HEK293 (cell line): Measurements from ENCODE around the gene PDCD7.

Experiments used
- CTCF ChIA-PET: fragments of 350-600 bp; formaldehyde crosslinking; extraction: SDS; loops from one replicate; lab custom pipeline; 2021; ENCODE audit warnings: antibody characterized with exemption; lab: Yijun Ruan, JAX
- POLR2A ChIA-PET: fragments of 300-600 bp; formaldehyde crosslinking; extraction: SDS; loops from one replicate; lab custom pipeline; 2020; ENCODE audit warnings: antibody characterized with exemption, inconsistent platforms; lab: Yijun Ruan, JAX
- H3K27ac ChIP-seq: fragments of 200-500 bp; sonication (Bioruptor generic); 2 replicates; pipeline ENCODE4 v1.5.1; 2014; ENCODE audit warnings: low read depth, low read length, control low read depth, inconsistent platforms; ENCODE audit errors: extremely low read depth
- H3K36me3 ChIP-seq, 2 experiments: fragments of 200-500 bp in 1 of 2; sonication (Bioruptor generic) in 1 of 2; 1 replicate in 1 of 2; 2 replicates in 1 of 2; pipeline ENCODE4 v1.5.1; 2014 to 2017; ENCODE audit warnings: inconsistent platforms in 2 of 2, low read length in 2 of 2; ENCODE audit not compliant: control insufficient read depth in 2 of 2, insufficient read depth in 1 of 2
- H3K4me1 ChIP-seq: fragments of 200-500 bp; sonication (Bioruptor generic); 2 replicates; pipeline ENCODE4 v1.5.1; 2014; ENCODE audit warnings: mild to moderate bottlenecking, low read length, inconsistent platforms; ENCODE audit not compliant: control insufficient read depth, insufficient read depth
- H3K4me3 ChIP-seq: 2 replicates; pipeline ENCODE4 v1.5.1; 2011; ENCODE audit warnings: low read depth, mild to moderate bottlenecking, control low read depth, low read length, moderate library complexity
- H3K9me3 ChIP-seq: fragments of 200-500 bp; sonication (Bioruptor generic); 2 replicates; pipeline ENCODE4 v1.5.1; 2014; ENCODE audit warnings: low read depth, low read length, inconsistent platforms; ENCODE audit not compliant: control insufficient read depth, insufficient read depth
- GFI1B ChIP-seq: fragments of 450-650 bp; formaldehyde crosslinking; IDR thresholded peaks from 2 replicates; pipeline ENCODE4 v1.5.1; 2016; ENCODE audit warnings: missing biosample characterization, missing genetic modification characterization
- SP3 ChIP-seq: fragments of 450-650 bp; formaldehyde crosslinking; IDR thresholded peaks from 2 replicates; pipeline ENCODE4 v1.5.1; 2016; ENCODE audit warnings: missing biosample characterization, missing genetic modification characterization
- ZBTB11 ChIP-seq: fragments of 450-650 bp; formaldehyde crosslinking; conservative IDR thresholded peaks from 2 replicates; pipeline ENCODE4 v1.5.1; 2016; ENCODE audit warnings: low read depth, missing biosample characterization, missing genetic modification characterization
- ZBTB20 ChIP-seq: fragments of 450-650 bp; formaldehyde crosslinking; IDR thresholded peaks from 2 replicates; pipeline ENCODE4 v1.5.1; 2016; ENCODE audit warnings: missing biosample characterization, missing genetic modification characterization
- ZIC2 ChIP-seq: fragments of 450-650 bp; formaldehyde crosslinking; IDR thresholded peaks from 2 replicates; pipeline ENCODE4 v1.5.1; 2016; ENCODE audit warnings: missing biosample characterization, missing genetic modification characterization
- ZNF114 ChIP-seq: fragments of 450-650 bp; formaldehyde crosslinking; IDR thresholded peaks from 2 replicates; pipeline ENCODE4 v1.5.0; 2017; ENCODE audit warnings: missing biosample characterization, missing genetic modification characterization
- ZNF133 ChIP-seq: fragments of 450-650 bp; formaldehyde crosslinking; IDR thresholded peaks from 2 replicates; pipeline ENCODE4 v1.5.1; 2016; ENCODE audit warnings: missing biosample characterization, missing genetic modification characterization
- ZNF211 ChIP-seq: fragments of 450-650 bp; formaldehyde crosslinking; IDR thresholded peaks from 2 replicates; pipeline ENCODE4 v1.5.1; 2016; ENCODE audit warnings: low read depth, missing biosample characterization, missing genetic modification characterization
- ZNF488 ChIP-seq: fragments of 450-650 bp; formaldehyde crosslinking; IDR thresholded peaks from 2 replicates; pipeline ENCODE4 v1.5.1; 2016; ENCODE audit warnings: missing biosample characterization, missing genetic modification characterization
- ZNF521 ChIP-seq: fragments of 450-650 bp; formaldehyde crosslinking; IDR thresholded peaks from 2 replicates; pipeline ENCODE4 v1.5.1; 2017; ENCODE audit warnings: missing biosample characterization, mild to moderate bottlenecking, missing genetic modification characterization
- ZNF610 ChIP-seq: fragments of 450-650 bp; formaldehyde crosslinking; IDR thresholded peaks from 2 replicates; pipeline ENCODE4 v1.5.1; 2016; ENCODE audit warnings: missing biosample characterization, missing genetic modification characterization, borderline replicate concordance

The PDCD7 gene

GRCh38 chr15:65086680-65087111, 46.9 kb downstream of the PDCD7 start:
- no peak overlapping the region for H3K4me3 ChIP-seq
- no peak overlapping the region for H3K27ac ChIP-seq
- TF ChIP-seq ZNF488 (no peak), ZIC2 (tag by site-specific recombination) (peak; percentile 19), ZBTB20 (tag by site-specific recombination) (no peak), ZBTB11 (tag by site-specific recombination) (no peak), SP3 (tag by site-specific recombination) (no peak), ZNF133 (tag by site-specific recombination) (no peak)
- ChIA-PET CTCF (interaction anchor here (0.6 to 1.9 kb wide), 4 partner anchors 9 to 51 kb away, joined by 3 to 10 read pairs (median 6); no protein-coding TSS in a partner anchor), POLR2A (no interaction called here)
- H3K36me3 ChIP-seq = no peaks in the 10 kb centered on the region
- H3K9me3 ChIP-seq = no peaks in the 10 kb centered on the region
- H3K4me1 ChIP-seq = peaks cover 9% of the 10 kb centered on the region

- Histone ChIP-seq H3K9me3 (no peaks in the 10 kb centered on the region), H3K4me1 (peaks cover 9% of the 10 kb centered on the region), H3K27ac (no peak overlapping the region), H3K36me3 (no peaks in the 10 kb centered on the region), H3K4me3 (no peak overlapping the region)
- TF ChIP-seq ZNF521 (tag by site-specific recombination) = no peak
- CTCF ChIA-PET = interaction anchor here (0.6 to 8.2 kb wide), 2 partner anchors 33 to 50 kb away, joined by 5 to 94 read pairs; no protein-coding TSS in a partner anchor
- POLR2A ChIA-PET = no interaction called here
Measured at GRCh38 chr15:65085990-65086679, 47.5 kb downstream of the PDCD7 start.

- TF ChIP-seq ZNF610 (tag by site-specific recombination) = no peak
- TF ChIP-seq GFI1B (tag by site-specific recombination) = no peak
- no peak for TF ChIP-seq ZNF211 (tag by site-specific recombination)
- no peak for TF ChIP-seq ZNF114 (tag by site-specific recombination)
- no peak overlapping the region for H3K4me3 ChIP-seq
- H3K27ac ChIP-seq = no peak overlapping the region
- CTCF ChIA-PET = interaction anchor here (1.6 to 8.2 kb wide), 4 partner anchors 16 to 51 kb away, joined by 3 to 94 read pairs (median 11); no protein-coding TSS in a partner anchor
- no peaks in the 10 kb centered on the region for H3K9me3 ChIP-seq
- POLR2A ChIA-PET = no interaction called here
- H3K4me1 ChIP-seq = peaks cover 9% of the 10 kb centered on the region
- H3K36me3 ChIP-seq = no peaks in the 10 kb centered on the region
Measured at GRCh38 chr15:65085207-65085753, 48.3 kb downstream of the PDCD7 start.
